Panc1 (cell line): Measurements from ENCODE around the gene GOSR1.
"Not testable (repeated sequence)": the region's sequence is repeated elsewhere in the genome, so short reads cannot be mapped to it uniquely, and the experiment has no call there.

ENCODE experiments used
- CTCF ChIP-seq: fragments of 450-650 bp; IDR thresholded peaks from 2 replicates; pipeline ENCODE4 v1.5.1; 2017; ENCODE audit warnings: mild to moderate bottlenecking
- POLR2AphosphoS5 ChIP-seq: IDR thresholded peaks from 2 replicates; pipeline ENCODE4 v1.6.1; 2012; ENCODE audit warnings: mild to moderate bottlenecking, low read depth, low read length, moderate library complexity
- SIN3A ChIP-seq: IDR thresholded peaks from 2 replicates; pipeline ENCODE4 v1.6.1; 2012; ENCODE audit warnings: low read depth, mild to moderate bottlenecking, low read length, moderate library complexity, borderline replicate concordance; ENCODE audit not compliant: insufficient read depth
- TF ChIP-seq, protein P1 (sequence below), 2 experiments: IDR thresholded peaks; 2 replicates each; pipeline ENCODE4 v1.6.1; 2011 to 2012; ENCODE audit warnings: low read depth in 2 of 2, control low read depth in 1 of 2, low read length in 1 of 2, mild to moderate bottlenecking in 1 of 2, moderate library complexity in 1 of 2; ENCODE audit not compliant: insufficient read depth in 1 of 2

- not testable (repeated sequence) for TF ChIP-seq CTCF, SIN3A, POLR2AphosphoS5
- TF ChIP-seq, protein P1, sequence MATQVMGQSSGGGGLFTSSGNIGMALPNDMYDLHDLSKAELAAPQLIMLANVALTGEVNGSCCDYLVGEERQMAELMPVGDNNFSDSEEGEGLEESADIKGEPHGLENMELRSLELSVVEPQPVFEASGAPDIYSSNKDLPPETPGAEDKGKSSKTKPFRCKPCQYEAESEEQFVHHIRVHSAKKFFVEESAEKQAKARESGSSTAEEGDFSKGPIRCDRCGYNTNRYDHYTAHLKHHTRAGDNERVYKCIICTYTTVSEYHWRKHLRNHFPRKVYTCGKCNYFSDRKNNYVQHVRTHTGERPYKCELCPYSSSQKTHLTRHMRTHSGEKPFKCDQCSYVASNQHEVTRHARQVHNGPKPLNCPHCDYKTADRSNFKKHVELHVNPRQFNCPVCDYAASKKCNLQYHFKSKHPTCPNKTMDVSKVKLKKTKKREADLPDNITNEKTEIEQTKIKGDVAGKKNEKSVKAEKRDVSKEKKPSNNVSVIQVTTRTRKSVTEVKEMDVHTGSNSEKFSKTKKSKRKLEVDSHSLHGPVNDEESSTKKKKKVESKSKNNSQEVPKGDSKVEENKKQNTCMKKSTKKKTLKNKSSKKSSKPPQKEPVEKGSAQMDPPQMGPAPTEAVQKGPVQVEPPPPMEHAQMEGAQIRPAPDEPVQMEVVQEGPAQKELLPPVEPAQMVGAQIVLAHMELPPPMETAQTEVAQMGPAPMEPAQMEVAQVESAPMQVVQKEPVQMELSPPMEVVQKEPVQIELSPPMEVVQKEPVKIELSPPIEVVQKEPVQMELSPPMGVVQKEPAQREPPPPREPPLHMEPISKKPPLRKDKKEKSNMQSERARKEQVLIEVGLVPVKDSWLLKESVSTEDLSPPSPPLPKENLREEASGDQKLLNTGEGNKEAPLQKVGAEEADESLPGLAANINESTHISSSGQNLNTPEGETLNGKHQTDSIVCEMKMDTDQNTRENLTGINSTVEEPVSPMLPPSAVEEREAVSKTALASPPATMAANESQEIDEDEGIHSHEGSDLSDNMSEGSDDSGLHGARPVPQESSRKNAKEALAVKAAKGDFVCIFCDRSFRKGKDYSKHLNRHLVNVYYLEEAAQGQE (IDR thresholded peaks at IDR 0.05; ENCODE audit: insufficient read depth in 1 of 2, low read depth in 2 of 2, low read length in 1 of 2): not testable (repeated sequence)
Observed at GRCh38 chr17:30458797-30459413, 18.3 kb upstream of the GOSR1 start.
